GM12878 (cell line): ENCODE results near the gene PHB1. TPM values are rescaled to one million over a fixed set of nuclear protein-coding genes. Genes with fewer than 3 reads are reported as not detected.
A peak's percentile ranks its signal among the peaks of the same experiment; 100 is the strongest.

Source experiments
- ATAC-seq: fragments of 200-7000 bp; cut with Tn5 transposase; 3 replicates; pipeline ENCODE4 v1.9.1; 2020; ENCODE audit warnings: mild to moderate bottlenecking, moderate library complexity
- BruUV-seq: library from RNA; stranded (reverse); fragments of 400-500 nt; replicated peaks from 2 replicates; lab custom pipeline; 2021; lab: Mats Ljungman, UMichigan
- CTCF ChIA-PET: fragments of 300-600 bp; sonication (Branson Sonifier 250); formaldehyde crosslinking; extraction: SDS; loops from one replicate; lab custom pipeline; 2021; ENCODE audit warnings: inconsistent platforms; lab: Yijun Ruan, JAX
- POLR2A ChIA-PET: fragments of 350-600 bp; formaldehyde crosslinking; extraction: SDS; loops from one replicate; lab custom pipeline; 2021; ENCODE audit warnings: inconsistent platforms; lab: Charles Lee
- RAD21 ChIA-PET: fragments of 300-600 bp; sonication (Branson Sonifier 250); formaldehyde crosslinking; loops from one replicate; lab custom pipeline; 2023; ENCODE audit warnings: antibody characterized with exemption; ENCODE audit not compliant: unreplicated experiment; lab: Charles Lee
- SMC1A ChIA-PET: fragments of 300-600 bp; sonication (Branson Sonifier 250); formaldehyde crosslinking; loops from one replicate; lab custom pipeline; 2023; ENCODE audit not compliant: unreplicated experiment, uncharacterized antibody; lab: Charles Lee
- DNase-seq: peaks from one replicate; pipeline ENCODE4 v3.0.0-alpha.2; 2011; ENCODE audit warnings: low read depth, low spot score
- FAIRE-seq: peaks from 3 replicates; lab custom pipeline; 2011; peaks lifted over from hg19 to GRCh38; lab: Jason Lieb, UNC
- H2AFZ ChIP-seq: 2 replicates; pipeline ENCODE4 v1.6.0; 2011; ENCODE audit warnings: low read depth, low read length, control low read depth; ENCODE audit not compliant: control insufficient read depth
- H3K27ac ChIP-seq: 2 replicates; pipeline ENCODE4 v1.5.1; 2011; ENCODE audit warnings: control low read depth; ENCODE audit not compliant: control insufficient read depth, insufficient read depth
- H3K27me3 ChIP-seq, 2 experiments: replicated peaks in 1 of 2; 2 replicates each; pipeline versions ENCODE4 v1.6.0 to v1.6.1; 2011; ENCODE audit warnings: low read length in 1 of 2; ENCODE audit not compliant: control insufficient read depth in 2 of 2, insufficient read depth in 2 of 2
- H3K36me3 ChIP-seq, 2 experiments: 2 replicates each; pipeline ENCODE4 v1.5.1; 2011; ENCODE audit warnings: low read length in 1 of 2; ENCODE audit not compliant: control insufficient read depth in 2 of 2, insufficient read depth in 2 of 2
- H3K4me1 ChIP-seq: 2 replicates; pipeline ENCODE4 v1.6.1; 2011; ENCODE audit warnings: mild to moderate bottlenecking, low read length, moderate library complexity, mixed read lengths; ENCODE audit not compliant: control insufficient read depth, insufficient read depth
- H3K4me2 ChIP-seq: 2 replicates; pipeline ENCODE4 v1.6.0; 2011; ENCODE audit warnings: control low read depth; ENCODE audit not compliant: control insufficient read depth, insufficient read depth
- H3K4me3 ChIP-seq: fragments of 200-600 bp; sonication (generic); 2 replicates; pipeline ENCODE4 v1.5.1; 2016
- H3K79me2 ChIP-seq: 2 replicates; pipeline ENCODE4 v1.6.0; 2011; ENCODE audit warnings: low read length; ENCODE audit not compliant: control insufficient read depth, insufficient read depth
- H3K9ac ChIP-seq: 2 replicates; pipeline ENCODE4 v1.8.0; 2011; ENCODE audit warnings: low read length, control low read depth, mixed read lengths; ENCODE audit not compliant: control insufficient read depth, insufficient read depth
- H3K9me3 ChIP-seq: replicated peaks from 3 replicates; pipeline ENCODE4 v1.5.1; 2011; ENCODE audit warnings: mild to moderate bottlenecking, low read length; ENCODE audit not compliant: control insufficient read depth, insufficient read depth
- H4K20me1 ChIP-seq: 2 replicates; pipeline ENCODE4 v1.6.0; 2011; ENCODE audit not compliant: control insufficient read depth, insufficient read depth
- BHLHE40 ChIP-seq, 2 experiments: fragments of 450-650 bp in 1 of 2; IDR thresholded peaks; 2 replicates each; pipeline ENCODE4 v1.6.1; 2011 to 2017; ENCODE audit warnings: low read depth in 2 of 2, borderline replicate concordance in 1 of 2, improper control_type of control experiment in 1 of 2, low read length in 1 of 2, mild to moderate bottlenecking in 1 of 2
- CHD1 ChIP-seq: IDR thresholded peaks from 2 replicates; pipeline ENCODE4 v1.6.1; 2012; ENCODE audit warnings: low read depth, low read length, improper control_type of control experiment
- E4F1 ChIP-seq: fragments of 450-650 bp; IDR thresholded peaks from 2 replicates; pipeline ENCODE4 v1.6.1; 2018; ENCODE audit warnings: borderline replicate concordance, mild to moderate bottlenecking; ENCODE audit not compliant: partially characterized antibody
- EZH2 ChIP-seq: IDR thresholded peaks from 2 replicates; pipeline ENCODE4 v1.6.1; 2012; ENCODE audit warnings: low read depth, mild to moderate bottlenecking, control low read depth, inconsistent platforms, low read length, borderline replicate concordance; ENCODE audit not compliant: control insufficient read depth
- GABPA ChIP-seq: IDR thresholded peaks from 2 replicates; pipeline ENCODE4 v1.6.1; 2014; ENCODE audit warnings: antibody characterized with exemption, low read depth, mild to moderate bottlenecking, inconsistent platforms
- HSF1 ChIP-seq: fragments of 150-350 bp; IDR thresholded peaks from 2 replicates; pipeline ENCODE4 v1.6.1; 2014; ENCODE audit warnings: mild to moderate bottlenecking, low read depth, low read length
- IKZF1 ChIP-seq: fragments of 450-650 bp; conservative IDR thresholded peaks from 2 replicates; pipeline ENCODE4 v1.6.1; 2017; ENCODE audit warnings: antibody characterized with exemption, mild to moderate bottlenecking
- IRF3 ChIP-seq: fragments of 450-650 bp; IDR thresholded peaks from 2 replicates; pipeline ENCODE4 v1.6.1; 2014; ENCODE audit warnings: mild to moderate bottlenecking
- MYC ChIP-seq: IDR thresholded peaks from 2 replicates; pipeline ENCODE4 v1.6.1; 2011; ENCODE audit warnings: mild to moderate bottlenecking, low read length, moderate library complexity, inconsistent platforms; ENCODE audit not compliant: insufficient read depth, insufficient replicate concordance, insufficient read length, severe bottlenecking
- NFYB ChIP-seq: IDR thresholded peaks from 2 replicates; pipeline ENCODE4 v1.6.1; 2011; ENCODE audit warnings: low read depth, mild to moderate bottlenecking, low read length, improper control_type of control experiment, moderate library complexity; ENCODE audit not compliant: insufficient read depth
- PML ChIP-seq: IDR thresholded peaks from 2 replicates; pipeline ENCODE4 v1.6.1; 2012; ENCODE audit warnings: low read length, inconsistent platforms
- SIN3A ChIP-seq: IDR thresholded peaks from 2 replicates; pipeline ENCODE4 v1.6.1; 2012; ENCODE audit warnings: low read depth, low read length, improper control_type of control experiment
- SIX5 ChIP-seq: IDR thresholded peaks from 2 replicates; pipeline ENCODE4 v1.6.1; 2011; ENCODE audit warnings: mild to moderate bottlenecking, low read depth, low read length, moderate library complexity; ENCODE audit not compliant: severe bottlenecking
- SMC3 ChIP-seq: IDR thresholded peaks from 2 replicates; pipeline ENCODE4 v1.6.1; 2011; ENCODE audit warnings: low read length, improper control_type of control experiment, borderline replicate concordance
- ZNF274 ChIP-seq: IDR thresholded peaks from one replicate; pipeline ENCODE4 v1.8.0; 2011; ENCODE audit not compliant: insufficient read length, insufficient read depth
- WGBS: methylation state at CpG from one replicate; pipeline ENCODE4 v1.1.6; 2016; ENCODE audit warnings: low lambda C conversion rate; ENCODE audit not compliant: insufficient replicate concordance, insufficient coverage; ENCODE audit errors: missing lambda C conversion rate; 5-methylcytosine and 5-hydroxymethylcytosine counted together
- in situ Hi-C: fragments of 300-500 bp; cut with MboI; formaldehyde crosslinking; loops from 9 replicates; pipeline ENCODE4 v1.14.3; 2018; ENCODE audit warnings: mixed read lengths
- intact Hi-C: fragments of 100-400 bp; cut with micrococcal nuclease; formaldehyde crosslinking; loops from one replicate; pipeline ENCODE4 v1.14.2; 2022; ENCODE audit not compliant: unreplicated experiment
- polyA plus RNA-seq, 11 experiments: library from polyadenylated mRNA; depleted of rRNA in 4 of 11; unstranded in 6 of 11; stranded (reverse) in 5 of 11; fragments of >200 nt; fragmentation: Nextera tagmentation in 4 of 11; fragmentation: Illumina TruSeq in 1 of 11; extraction: Ambion mirVana in 4 of 11; extraction: Trizol in 1 of 11; gene quantifications; 1 replicate in 1 of 11; 2 replicates in 10 of 11; pipeline versions ENCODE4 v1.2.1 to v1.2.3, GENCODE V29; 2011 to 2016; ENCODE audit warnings: inconsistent platforms in 2 of 11, missing spikeins in 2 of 11, low read depth in 1 of 11
- total RNA-seq, 4 experiments: library from RNA; depleted of rRNA in 3 of 4; stranded (reverse); fragments of >200 nt in 3 of 4; fragmentation: Illumina TruSeq in 1 of 4; extraction: Trizol in 1 of 4; gene quantifications; 2 replicates each; pipeline versions ENCODE4 v1.2.1 to v1.2.3, GENCODE V29; 2013 to 2021

The PHB1 gene
- total and polyA plus RNA-seq, 10 of the 15 experiments (the other 5 are each of a cell fraction or from before 2014, with no cell fraction given), result 117 to 466 (median 248) TPM

- no peak for TF ChIP-seq E4F1
- TF ChIP-seq BHLHE40 (IDR thresholded peaks at IDR 0.05; ENCODE audit: borderline replicate concordance in 1 of 2, low read depth in 2 of 2, low read length in 1 of 2), result no peak
- TF ChIP-seq SIX5, result no peak
- no peak for TF ChIP-seq IKZF1
- TF ChIP-seq PML, result no peak
- no peak for TF ChIP-seq ZNF274
- no peak for TF ChIP-seq SIN3A
Observed at GRCh38 chr17:49393491-49394255, 21.0 kb downstream of the PHB1 start (continued).

GRCh38 chr17:49390548-49391324 is 23.9 kb downstream of the PHB1 start:
- H3K4me1 ChIP-seq, result peaks cover 39% of the 10 kb centered on the region
- 27% methylated on average over 9 of the region's 9 CpGs for WGBS
- FAIRE-seq, result no peak
- ChIA-PET RAD21 (interaction anchor here (1.0 to 1.6 kb wide), 4 partner anchors 20 to 264 kb away, joined by 3 to 6 read pairs (median 4); no protein-coding TSS in a partner anchor), CTCF (interaction anchor here (0.7 to 7.4 kb wide), 9 partner anchors 9 to 166 kb away, joined by 3 to 71 read pairs (median 3); no protein-coding TSS in a partner anchor), SMC1A (interaction anchor here (0.6 to 4.6 kb wide), 4 partner anchors 22 to 490 kb away, joined by 4 to 22 read pairs (median 6); no protein-coding TSS in a partner anchor), POLR2A (no interaction called here)
- intact Hi-C loops (loop anchor here (10.0 kb wide), 1 partner anchor 156 kb away; the partner anchor contains the start of gene PHOSPHO1), in situ Hi-C loops (no loop called here)
- peak overlapping the region; percentile 64 for H3K27ac ChIP-seq
- H3K79me2 ChIP-seq, result no peaks in the 10 kb centered on the region
- peak; percentile 59 for ATAC-seq
- no peaks in the 10 kb centered on the region for H3K27me3 ChIP-seq
- no peaks in the 10 kb centered on the region for H4K20me1 ChIP-seq
- no peak for DNase-seq
- H3K36me3 ChIP-seq, result no peaks in the 10 kb centered on the region
- peak overlapping the region; percentile 94 for H2AFZ ChIP-seq
- peak overlapping the region; percentile 61 for H3K4me2 ChIP-seq
- no TSS peak for BruUV-seq
- no peaks in the 10 kb centered on the region for H3K9me3 ChIP-seq
- H3K4me3 ChIP-seq, result peak overlapping the region; percentile 42; the same call in 1 of the 2 replicates
- H3K9ac ChIP-seq, result peak overlapping the region; percentile 45
- TF ChIP-seq SMC3, result no peak
- TF ChIP-seq NFYB, result peak; percentile 62
- no peak for TF ChIP-seq IRF3
- no peak for TF ChIP-seq PML
- no peak for TF ChIP-seq HSF1
- TF ChIP-seq EZH2, result no peak
- TF ChIP-seq GABPA, result peak; percentile 51; the same call in 1 of the 2 replicates
- no peak for TF ChIP-seq CHD1
- no peak for TF ChIP-seq MYC
